Activated CD8-positive, alpha-beta memory T cell treated with anti-CD3 and anti-CD28 coated beads, Interleukin-2, amount 50 U/mL, for 24 hours (primary cell): ENCODE data around the gene SLC26A5.
A peak's percentile ranks its signal among the peaks of the same experiment; 100 is the strongest.
"Not testable (repeated sequence)": the region's sequence is repeated elsewhere in the genome, so short reads cannot be mapped to it uniquely, and the experiment has no call there.

Source experiments
- DNase-seq: peaks from one replicate; pipeline ENCODE4 v3.0.0-alpha.2; 2020; ENCODE audit errors: extremely low read depth

SLC26A5 gene

GRCh38 chr7:103399687-103400086 lies 46.3 kb downstream of the SLC26A5 start:
- DNase-seq, result not testable (repeated sequence)

DNA sequence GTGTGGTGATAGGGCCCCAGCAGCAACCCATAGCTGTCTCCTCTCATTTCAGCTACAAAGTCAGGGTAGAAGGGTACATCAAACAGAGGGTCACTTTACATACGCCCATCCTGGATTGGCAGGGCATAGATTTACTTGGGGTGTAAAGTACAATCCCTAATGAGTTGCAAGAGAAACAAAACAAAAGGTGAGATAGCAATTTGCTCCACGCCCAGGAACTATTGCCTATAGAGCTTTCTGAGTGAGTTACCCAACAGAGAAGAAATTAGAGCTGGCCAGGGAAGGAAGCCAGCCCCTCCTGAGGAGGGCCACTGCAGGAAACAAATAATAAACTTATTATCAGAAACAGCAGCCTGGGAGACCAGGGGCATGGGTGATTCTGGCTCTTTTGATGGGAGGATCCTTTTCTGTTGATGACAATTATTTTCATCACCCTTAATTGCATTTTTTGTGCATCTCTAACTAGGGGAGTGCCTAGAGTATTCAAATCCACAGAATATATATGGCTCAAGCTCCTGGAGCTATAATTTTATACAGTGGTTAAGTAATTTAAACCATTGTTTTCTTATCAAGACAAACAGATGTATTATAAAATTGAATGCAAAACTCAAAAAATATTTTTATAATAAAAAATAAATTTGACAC lies 47.4 kb downstream of the SLC26A5 start:
- no peak for DNase-seq

DNA sequence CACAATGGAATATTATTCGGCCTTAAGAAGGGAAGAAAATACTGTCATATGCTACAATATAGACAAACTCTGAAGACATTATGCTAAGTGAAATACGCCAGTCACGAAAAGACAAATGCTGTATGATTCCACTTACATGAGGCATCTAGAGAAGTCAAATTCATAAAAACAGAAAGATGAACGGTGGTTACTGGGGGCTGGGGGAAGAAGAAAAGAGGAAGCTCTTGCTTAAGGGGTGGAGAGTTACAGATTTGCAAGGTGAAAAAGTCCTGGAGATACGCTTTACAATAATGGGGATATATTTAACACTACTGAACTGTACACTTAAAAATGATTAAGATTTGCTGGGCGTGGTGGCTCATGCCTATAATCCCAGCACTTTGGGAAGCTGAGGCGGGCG lies 49.5 kb downstream of the SLC26A5 start:
- DNase-seq, result no peak

- no peak for DNase-seq
Measured at GRCh38 chr7:103395071-103395470, 50.9 kb downstream of the SLC26A5 start.

DNA sequence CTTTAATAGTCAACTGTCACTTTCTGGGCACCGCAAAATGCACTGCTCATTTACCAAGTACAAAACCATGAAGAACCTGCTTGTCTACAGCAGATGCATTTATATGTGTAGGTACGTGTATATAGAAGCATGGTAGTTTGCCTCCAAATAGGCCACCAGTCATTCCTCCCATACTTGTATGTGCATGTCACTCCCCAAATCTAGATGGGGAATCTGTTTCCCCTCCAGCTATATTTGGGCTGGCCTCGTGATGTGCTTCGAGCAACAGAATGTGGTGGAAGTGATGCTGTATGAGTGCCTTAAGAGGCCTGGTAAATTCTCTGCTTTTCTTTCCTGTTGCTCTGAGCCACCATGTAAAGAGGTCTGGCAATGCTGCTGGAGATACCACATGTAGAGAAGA lies 51.4 kb downstream of the SLC26A5 start:
- DNase-seq, result no peak

GRCh38 chr7:103391976-103392375 lies 54.0 kb downstream of the SLC26A5 start:
- DNase-seq, result no peak

GRCh38 chr7:103391150-103391549 lies 54.9 kb downstream of the SLC26A5 start:
- no peak for DNase-seq

- no peak for DNase-seq
Measured at GRCh38 chr7:103389263-103389662, 56.7 kb downstream of the SLC26A5 start.

DNA sequence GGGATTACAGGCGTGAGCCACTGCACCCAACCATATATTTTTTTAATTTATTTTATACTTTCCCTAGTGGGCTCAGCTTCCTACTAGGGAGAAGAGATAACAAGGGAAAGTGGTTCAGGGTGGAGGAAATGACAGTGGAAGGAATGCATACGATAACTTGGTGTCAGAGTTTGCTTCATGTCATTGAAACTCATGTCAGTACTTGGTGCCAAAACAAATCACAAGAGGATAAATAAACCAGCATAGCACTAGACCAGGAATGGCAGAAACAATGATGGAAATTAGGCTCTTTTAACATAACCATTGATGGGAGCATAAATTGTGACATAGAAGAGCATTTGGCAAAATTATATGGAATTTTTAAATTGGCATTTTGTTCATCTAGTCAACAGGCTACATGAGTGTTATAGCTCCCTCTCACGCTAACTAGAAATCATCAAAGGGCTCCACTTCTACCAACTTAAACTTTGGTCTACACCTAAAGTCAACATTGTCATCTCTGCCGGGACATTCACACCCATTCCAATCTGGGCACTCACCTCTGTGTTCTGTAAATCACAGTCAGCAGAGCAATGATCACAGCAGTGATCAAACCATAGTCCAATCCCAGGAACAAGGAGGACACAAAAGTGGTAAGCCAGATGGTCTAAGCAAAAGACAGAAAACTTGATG lies 57.4 kb downstream of the SLC26A5 start:
- DNase-seq, result no peak

DNA sequence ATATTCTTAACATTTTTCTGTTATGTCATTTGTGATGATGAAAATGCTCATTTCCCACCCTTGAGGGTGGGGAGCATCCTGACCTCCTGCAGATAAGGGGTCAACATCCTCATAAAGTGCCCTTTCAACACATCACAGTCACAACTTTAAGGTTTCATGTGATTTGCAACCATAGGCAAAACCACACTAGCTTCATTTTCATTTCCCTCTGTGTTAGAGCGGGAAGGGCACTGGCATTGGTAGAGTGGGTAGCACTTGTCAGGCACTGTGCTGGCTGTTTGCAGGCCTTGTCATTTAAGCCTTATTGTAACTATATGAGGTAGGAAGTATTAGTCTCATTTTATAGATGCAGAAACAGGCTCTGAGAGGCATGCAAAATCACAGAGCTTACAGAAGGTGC lies 58.8 kb downstream of the SLC26A5 start:
- no peak for DNase-seq

DNA sequence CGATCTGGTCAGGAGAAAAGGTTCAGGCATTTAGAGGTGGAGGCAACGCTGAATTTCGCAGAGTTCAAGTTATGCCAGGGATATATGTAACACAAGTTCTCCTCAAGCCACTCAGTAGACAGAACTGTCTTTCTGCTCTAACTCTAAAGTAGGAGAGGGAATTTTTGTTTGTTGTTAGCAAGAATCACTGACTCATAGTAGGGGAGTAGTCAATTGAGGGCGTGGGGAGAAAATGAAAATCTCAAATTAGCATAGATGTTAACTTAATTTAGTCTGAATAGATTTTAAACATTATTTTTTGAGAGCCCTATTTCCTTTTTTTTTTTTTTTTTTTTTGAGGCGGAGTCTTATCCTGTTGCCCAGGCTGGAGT lies 64.0 kb downstream of the SLC26A5 start:
- DNase-seq, result no peak

- DNase-seq, result no peak
Measured at GRCh38 chr7:103381280-103382031, 64.6 kb downstream of the SLC26A5 start.

DNA sequence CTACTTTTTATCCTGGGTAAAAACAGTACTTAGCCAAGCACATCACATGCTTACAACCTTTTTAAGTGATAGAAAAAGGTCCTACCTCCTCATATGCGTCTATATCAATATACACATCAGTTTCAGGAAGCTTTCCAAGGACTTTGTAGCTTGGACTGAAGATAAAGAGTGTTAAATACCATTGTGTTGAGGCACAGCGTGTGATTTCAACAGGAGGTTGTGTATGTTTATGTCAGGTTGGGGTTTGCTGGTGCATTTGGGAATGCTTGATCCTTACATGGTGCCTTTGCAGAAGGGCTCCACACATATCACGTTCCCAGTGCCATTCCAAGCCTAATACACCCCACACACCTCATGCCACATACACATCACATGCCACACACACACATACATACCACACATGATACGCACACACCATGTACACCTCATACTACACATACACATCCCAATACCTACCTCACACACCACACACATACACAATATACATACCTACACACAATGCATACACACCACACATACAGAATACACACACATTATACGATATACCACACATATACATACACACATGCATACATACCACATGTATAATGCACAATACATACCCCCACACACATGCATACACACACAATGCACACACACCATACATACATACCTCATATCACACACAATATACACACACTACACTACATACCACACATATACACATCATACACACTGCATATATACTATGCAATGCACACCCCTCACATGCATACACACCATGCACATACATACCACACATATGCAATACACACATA lies 65.4 kb downstream of the SLC26A5 start:
- no peak for DNase-seq

DNA sequence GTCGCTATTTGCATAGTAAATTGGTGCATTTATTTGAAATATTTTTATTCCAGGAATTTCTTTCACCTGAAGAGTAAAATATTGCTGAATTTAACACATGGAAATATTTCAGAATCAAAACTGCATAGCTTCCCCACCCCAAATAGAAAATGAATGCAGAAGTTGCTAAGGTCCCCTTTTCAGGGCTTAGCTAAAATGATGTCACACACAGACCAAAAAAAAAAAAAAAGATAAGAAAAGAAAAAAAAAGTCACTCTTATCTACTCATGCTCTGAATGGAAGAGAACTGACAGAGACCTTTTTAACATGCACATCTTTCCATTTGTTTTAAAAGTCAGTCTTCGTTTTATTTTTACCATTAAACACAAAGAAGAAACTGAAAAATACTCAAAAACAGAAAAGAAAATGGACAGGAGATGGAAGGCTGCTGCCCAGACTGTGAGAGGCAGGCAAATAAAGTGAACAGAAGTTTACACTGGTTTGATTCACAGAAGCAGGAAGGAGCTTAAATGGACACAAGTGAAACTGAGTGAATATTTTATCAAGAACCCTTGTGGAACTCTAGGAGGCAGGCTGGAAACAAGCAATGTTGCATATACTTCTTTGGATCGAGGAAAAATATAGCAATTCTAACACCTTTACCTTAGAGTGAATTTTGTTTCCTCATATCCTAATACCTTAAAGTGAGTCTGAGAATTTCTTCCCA lies 66.6 kb downstream of the SLC26A5 start:
- DNase-seq, result no peak

DNA sequence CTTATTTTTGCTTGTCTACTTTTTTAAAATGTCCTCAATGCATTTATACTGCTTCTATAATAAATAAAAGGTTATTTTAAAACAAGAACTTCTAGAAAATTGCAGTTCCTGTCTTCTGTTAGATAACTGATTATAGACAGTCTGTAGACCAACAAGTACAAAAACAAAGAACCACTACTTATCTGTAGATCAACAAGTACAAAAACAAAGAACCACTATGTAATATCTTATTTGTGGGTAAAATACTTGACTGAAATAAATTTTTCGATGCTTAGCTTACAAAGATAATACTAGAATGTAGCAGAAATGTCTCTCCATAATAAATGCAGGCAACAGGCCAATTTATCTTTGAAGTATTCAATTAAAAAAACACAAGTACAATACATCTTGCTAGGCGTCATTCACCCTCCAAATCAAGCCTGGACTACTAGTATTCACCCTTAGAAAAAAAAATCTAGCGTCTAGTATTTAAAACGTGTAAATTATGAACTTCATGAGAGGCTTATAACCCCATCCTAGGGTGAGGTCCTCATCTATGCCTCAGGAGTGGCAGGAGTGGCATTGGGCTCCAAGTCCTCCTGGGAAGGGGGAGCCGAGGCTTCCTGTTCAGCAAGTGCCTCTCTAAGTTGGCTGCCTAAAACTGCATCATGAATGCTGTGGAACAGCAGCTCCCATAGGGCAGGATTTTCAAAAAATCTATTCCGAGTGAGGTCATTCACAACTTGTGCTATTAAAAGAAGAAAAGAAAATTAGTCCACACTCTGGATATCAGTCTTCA lies 72.0 kb downstream of the SLC26A5 start:
- DNase-seq, result no peak

DNA sequence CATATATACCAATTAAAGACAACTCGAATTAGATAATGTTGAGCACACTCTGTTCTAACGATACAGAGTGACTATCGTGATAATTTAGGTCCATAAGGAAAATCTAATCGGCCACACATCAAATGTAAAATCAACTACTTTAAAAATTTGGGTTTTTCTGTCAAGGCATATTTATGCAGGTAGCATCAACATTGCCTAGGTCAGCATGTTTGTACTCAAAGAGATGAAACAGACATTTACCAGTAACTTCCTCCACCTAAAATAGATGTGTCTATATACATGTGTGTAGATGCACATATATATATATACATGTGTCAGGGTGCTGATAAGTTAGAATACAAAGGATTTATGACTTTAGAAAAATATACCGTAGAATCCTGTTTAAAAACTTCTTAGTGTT lies 76.6 kb downstream of the SLC26A5 start:
- no peak for DNase-seq

DNA sequence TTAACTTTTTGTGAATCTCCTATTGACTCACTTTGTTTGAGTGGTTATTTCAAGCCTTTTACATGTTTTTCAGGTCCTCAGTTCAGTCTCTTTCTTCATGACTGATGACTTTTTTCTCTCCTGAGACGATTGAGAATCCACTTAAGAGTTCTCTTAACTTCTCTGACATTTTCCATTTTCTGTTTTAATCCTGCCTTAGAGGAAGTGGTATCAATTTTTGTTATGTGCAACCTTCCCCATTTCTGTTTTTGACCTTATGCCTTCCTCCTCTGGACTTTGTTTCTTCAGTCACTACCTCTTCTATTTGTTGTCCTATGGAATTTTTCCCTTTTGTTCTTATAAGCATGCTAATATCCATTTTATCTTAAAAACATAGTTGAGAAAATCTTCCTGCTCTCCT lies 96.2 kb downstream of the SLC26A5 start:
- no peak for DNase-seq

DNA sequence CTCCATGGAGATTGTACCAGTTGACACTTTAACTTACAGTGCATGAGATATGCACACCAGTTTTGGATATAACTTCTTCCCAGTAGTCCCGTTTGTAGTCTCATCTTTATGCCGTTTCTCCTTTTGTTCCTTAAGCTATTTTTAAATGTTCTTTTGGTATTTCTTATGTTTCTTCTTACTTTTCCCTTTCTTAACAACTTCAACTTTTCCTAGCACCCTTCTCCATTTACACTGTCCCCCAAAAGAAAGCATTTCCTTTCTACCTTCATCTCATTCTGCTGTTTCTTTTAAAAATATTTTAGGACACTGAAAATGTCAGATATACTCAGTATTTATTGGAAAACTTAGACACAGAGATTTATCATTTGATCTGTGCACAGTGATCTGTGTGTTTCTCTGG lies 97.0 kb downstream of the SLC26A5 start:
- DNase-seq, result no peak

DNA sequence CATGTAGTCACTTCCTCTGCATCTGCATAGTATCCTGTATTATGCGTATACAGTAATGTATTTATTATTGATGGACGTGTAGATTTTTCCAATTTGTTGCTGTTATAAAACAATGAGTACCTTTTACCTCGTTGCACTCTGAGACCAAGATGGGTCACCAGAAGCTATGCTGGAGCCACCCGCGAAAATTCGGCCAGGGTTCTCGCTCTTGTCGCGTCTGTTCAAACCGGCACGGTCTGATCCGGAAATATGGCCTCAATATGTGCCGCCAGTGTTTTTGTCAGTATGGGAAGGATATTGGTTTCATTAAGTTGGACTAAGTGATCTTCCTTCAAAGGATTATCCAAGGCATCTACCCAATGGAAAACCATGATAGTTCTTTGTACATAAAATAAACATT lies 97.6 kb downstream of the SLC26A5 start:
- DNase-seq, result no peak

- peak; percentile 57 for DNase-seq
Measured at GRCh38 chr7:103347507-103348267, 98.3 kb downstream of the SLC26A5 start, which contains the start of gene PSMC2. PSMC2 (plus strand) TSS chr7:103347643; CDS start chr7:103347712, 69 bp downstream.
